ENCODE results near the gene BRD2. TPM values are rescaled to one million over a fixed set of nuclear protein-coding genes. Genes with fewer than 3 reads are reported as not detected.

The BRD2 gene
- polyA plus RNA-seq, 1 donor = 222 TPM

- Histone ChIP-seq H3K27ac (ENCODE audit: low read length) (no peak overlapping the region), H3K36me3 (ENCODE audit: control insufficient read depth, insufficient read depth, low read length) (peaks cover 73% of the 10 kb centered on the region)
Observed at GRCh38 chr6:32979720-32980487, 11.5 kb downstream of the BRD2 start.

GRCh38 chr6:32980488-32981038 lies 12.2 kb downstream of the BRD2 start:
- Histone ChIP-seq H3K36me3 (ENCODE audit: control insufficient read depth, insufficient read depth, low read length) (peaks cover 66% of the 10 kb centered on the region), H3K9me3 (ENCODE audit: control insufficient read depth, low read depth, low read length) (no peaks in the 10 kb centered on the region), H3K4me1 (ENCODE audit: control insufficient read depth, insufficient read depth, low read length) (peaks cover 57% of the 10 kb centered on the region), H3K27ac (ENCODE audit: low read length) (no peak overlapping the region), H3K4me3 (ENCODE audit: low read length) (no peak overlapping the region), H3K27me3 (ENCODE audit: control insufficient read depth, insufficient read depth, low read length) (no peaks in the 10 kb centered on the region)
- DNase-seq = no peak
- no CpG with 5 or more reads among the region's 11 CpGs for WGBS (ENCODE audit: insufficient coverage, low lambda C conversion rate)

More at GRCh38 chr6:32979720-32980487, 11.5 kb downstream of the BRD2 start:
- Histone ChIP-seq H3K27me3 (ENCODE audit: control insufficient read depth, insufficient read depth, low read length) (no peaks in the 10 kb centered on the region), H3K4me1 (ENCODE audit: control insufficient read depth, insufficient read depth, low read length) (peaks cover 60% of the 10 kb centered on the region), H3K4me3 (ENCODE audit: low read length) (no peak overlapping the region), H3K9me3 (ENCODE audit: control insufficient read depth, low read depth, low read length) (no peaks in the 10 kb centered on the region)
- 100% methylated on average over 3 of the region's 12 CpGs for WGBS (ENCODE audit: insufficient coverage, low lambda C conversion rate)
- DNase-seq = no peak

- Histone ChIP-seq H3K27ac (ENCODE audit: low read length) (no peak overlapping the region), H3K36me3 (ENCODE audit: control insufficient read depth, insufficient read depth, low read length) (peaks cover 50% of the 10 kb centered on the region), H3K27me3 (ENCODE audit: control insufficient read depth, insufficient read depth, low read length) (no peaks in the 10 kb centered on the region), H3K4me3 (ENCODE audit: low read length) (no peak overlapping the region), H3K4me1 (ENCODE audit: control insufficient read depth, insufficient read depth, low read length) (peaks cover 41% of the 10 kb centered on the region), H3K9me3 (ENCODE audit: control insufficient read depth, low read depth, low read length) (no peaks in the 10 kb centered on the region)
- DNase-seq = no peak
- 63% methylated on average over 5 of the region's 8 CpGs for WGBS (ENCODE audit: insufficient coverage, low lambda C conversion rate)
Observed at GRCh38 chr6:32982084-32982701, 13.8 kb downstream of the BRD2 start.

GRCh38 chr6:32982702-32983492 lies 14.5 kb downstream of the BRD2 start:
- 20% methylated on average over 1 of the region's 6 CpGs for WGBS (ENCODE audit: insufficient coverage, low lambda C conversion rate)
- Histone ChIP-seq H3K36me3 (ENCODE audit: control insufficient read depth, insufficient read depth, low read length) (peaks cover 43% of the 10 kb centered on the region), H3K27me3 (ENCODE audit: control insufficient read depth, insufficient read depth, low read length) (no peaks in the 10 kb centered on the region), H3K27ac (ENCODE audit: low read length) (peak overlapping the region; percentile 47), H3K9me3 (ENCODE audit: control insufficient read depth, low read depth, low read length) (no peaks in the 10 kb centered on the region), H3K4me3 (ENCODE audit: low read length) (no peak overlapping the region), H3K4me1 (ENCODE audit: control insufficient read depth, insufficient read depth, low read length) (peaks cover 34% of the 10 kb centered on the region)
- peak; percentile 66 to 81 for DNase-seq

GRCh38 chr6:32983493-32983848 lies 15.1 kb downstream of the BRD2 start:
- DNase-seq = no peak
- Histone ChIP-seq H3K36me3 (ENCODE audit: control insufficient read depth, insufficient read depth, low read length) (peaks cover 37% of the 10 kb centered on the region), H3K27ac (ENCODE audit: low read length) (no peak overlapping the region), H3K4me3 (ENCODE audit: low read length) (no peak overlapping the region), H3K27me3 (ENCODE audit: control insufficient read depth, insufficient read depth, low read length) (no peaks in the 10 kb centered on the region), H3K4me1 (ENCODE audit: control insufficient read depth, insufficient read depth, low read length) (peaks cover 29% of the 10 kb centered on the region), H3K9me3 (ENCODE audit: control insufficient read depth, low read depth, low read length) (no peaks in the 10 kb centered on the region)
- WGBS (ENCODE audit: insufficient coverage, low lambda C conversion rate) = no CpG with 5 or more reads among the region's 1 CpG

GRCh38 chr6:32983964-32984621 lies 15.7 kb downstream of the BRD2 start:
- Histone ChIP-seq H3K4me1 (ENCODE audit: control insufficient read depth, insufficient read depth, low read length) (peaks cover 26% of the 10 kb centered on the region), H3K4me3 (ENCODE audit: low read length) (no peak overlapping the region), H3K27me3 (ENCODE audit: control insufficient read depth, insufficient read depth, low read length) (no peaks in the 10 kb centered on the region), H3K27ac (ENCODE audit: low read length) (no peak overlapping the region), H3K36me3 (ENCODE audit: control insufficient read depth, insufficient read depth, low read length) (peaks cover 32% of the 10 kb centered on the region), H3K9me3 (ENCODE audit: control insufficient read depth, low read depth, low read length) (no peaks in the 10 kb centered on the region)
- DNase-seq = no peak
- WGBS (ENCODE audit: insufficient coverage, low lambda C conversion rate) = 60% methylated on average over 1 of the region's 3 CpGs

GRCh38 chr6:32984622-32985389 lies 16.4 kb downstream of the BRD2 start:
- H3K9me3 ChIP-seq (ENCODE audit: control insufficient read depth, low read depth, low read length) = no peaks in the 10 kb centered on the region
- no peaks in the 10 kb centered on the region for H3K27me3 ChIP-seq (ENCODE audit: control insufficient read depth, insufficient read depth, low read length)
- 100% methylated on average over 1 of the region's 9 CpGs for WGBS (ENCODE audit: insufficient coverage, low lambda C conversion rate)
- H3K36me3 ChIP-seq (ENCODE audit: control insufficient read depth, insufficient read depth, low read length) = peaks cover 24% of the 10 kb centered on the region
- no peak overlapping the region for H3K4me3 ChIP-seq (ENCODE audit: low read length)
- peaks cover 26% of the 10 kb centered on the region for H3K4me1 ChIP-seq (ENCODE audit: control insufficient read depth, insufficient read depth, low read length)
- DNase-seq = peak; percentile 80 to 81
- no peak overlapping the region for H3K27ac ChIP-seq (ENCODE audit: low read length)

GRCh38 chr6:32989368-32989767 lies 21.0 kb downstream of the BRD2 start:
- WGBS (ENCODE audit: insufficient coverage, low lambda C conversion rate) = 100% methylated on average over 1 of the region's 1 CpG
- H3K4me1 ChIP-seq (ENCODE audit: control insufficient read depth, insufficient read depth, low read length) = no peaks in the 10 kb centered on the region
- no peaks in the 10 kb centered on the region for H3K36me3 ChIP-seq (ENCODE audit: control insufficient read depth, insufficient read depth, low read length)
- no peaks in the 10 kb centered on the region for H3K9me3 ChIP-seq (ENCODE audit: control insufficient read depth, low read depth, low read length)
- no peak overlapping the region for H3K27ac ChIP-seq (ENCODE audit: low read length)
- peaks cover 3% of the 10 kb centered on the region for H3K27me3 ChIP-seq (ENCODE audit: control insufficient read depth, insufficient read depth, low read length)
- no peak for DNase-seq
- H3K4me3 ChIP-seq (ENCODE audit: low read length) = no peak overlapping the region

GRCh38 chr6:32991972-32992371 lies 23.6 kb downstream of the BRD2 start:
- no peak for DNase-seq
- Histone ChIP-seq H3K36me3 (ENCODE audit: control insufficient read depth, insufficient read depth, low read length) (no peaks in the 10 kb centered on the region), H3K9me3 (ENCODE audit: control insufficient read depth, low read depth, low read length) (no peaks in the 10 kb centered on the region), H3K4me1 (ENCODE audit: control insufficient read depth, insufficient read depth, low read length) (no peaks in the 10 kb centered on the region), H3K27ac (ENCODE audit: low read length) (no peak overlapping the region), H3K4me3 (ENCODE audit: low read length) (no peak overlapping the region), H3K27me3 (ENCODE audit: control insufficient read depth, insufficient read depth, low read length) (peaks cover 6% of the 10 kb centered on the region)
- WGBS (ENCODE audit: insufficient coverage, low lambda C conversion rate) = no CpG with 5 or more reads among the region's 4 CpGs
